GM18511 (cell line): ENCODE results near the gene SLC25A25.

Experiments used
- ATAC-seq: cut with Tn5 transposase; IDR thresholded peaks from one replicate; pipeline ENCODE4 v1.9.1; 2021; ENCODE audit warnings: mild to moderate bottlenecking, moderate library complexity; ENCODE audit not compliant: unreplicated experiment

SLC25A25 gene

DNA sequence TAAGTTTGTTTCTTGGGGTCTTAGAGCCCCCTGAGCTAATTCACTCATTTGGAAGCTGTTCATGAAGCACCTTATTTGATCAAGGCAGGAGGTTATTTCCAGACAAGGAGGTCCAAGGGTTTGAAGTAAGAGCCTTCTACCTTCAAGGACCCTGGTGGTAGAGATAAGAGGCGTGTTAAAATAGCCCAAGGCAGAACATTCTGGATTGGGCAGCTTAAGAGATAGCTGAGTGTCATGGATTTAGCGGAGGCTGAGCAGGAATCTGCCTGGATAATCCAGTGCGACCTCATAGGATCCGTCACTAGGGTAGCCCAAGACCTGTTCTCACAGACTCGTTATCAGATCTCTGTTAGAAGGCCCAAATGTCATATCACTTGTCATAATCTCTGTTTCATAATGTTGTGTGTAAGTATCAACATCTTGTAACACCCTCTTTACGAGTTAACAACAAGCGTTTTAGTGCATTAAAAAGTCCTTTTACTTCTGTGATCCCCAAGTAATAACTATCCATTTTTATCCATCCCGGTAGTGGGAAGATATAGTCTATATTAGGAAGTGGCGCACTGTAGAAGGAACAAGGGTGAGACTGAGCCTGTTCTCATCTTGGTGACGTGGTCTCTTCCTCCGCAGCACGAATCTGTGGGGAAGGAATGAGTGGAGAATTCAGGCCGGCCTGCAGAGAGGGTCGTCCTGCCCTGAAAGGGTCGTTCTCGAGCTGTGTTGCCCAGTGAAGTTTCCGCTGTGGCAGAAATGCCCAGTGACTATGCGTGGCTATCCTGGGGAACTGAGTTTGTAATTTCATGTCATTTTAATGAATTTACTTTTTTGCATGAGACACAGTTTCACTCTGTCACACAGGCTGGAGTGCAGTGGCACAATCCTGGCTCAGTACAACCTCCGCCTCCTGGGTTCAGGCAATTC lies 28.8 kb downstream of the SLC25A25 start:
- ATAC-seq, result no peak

DNA sequence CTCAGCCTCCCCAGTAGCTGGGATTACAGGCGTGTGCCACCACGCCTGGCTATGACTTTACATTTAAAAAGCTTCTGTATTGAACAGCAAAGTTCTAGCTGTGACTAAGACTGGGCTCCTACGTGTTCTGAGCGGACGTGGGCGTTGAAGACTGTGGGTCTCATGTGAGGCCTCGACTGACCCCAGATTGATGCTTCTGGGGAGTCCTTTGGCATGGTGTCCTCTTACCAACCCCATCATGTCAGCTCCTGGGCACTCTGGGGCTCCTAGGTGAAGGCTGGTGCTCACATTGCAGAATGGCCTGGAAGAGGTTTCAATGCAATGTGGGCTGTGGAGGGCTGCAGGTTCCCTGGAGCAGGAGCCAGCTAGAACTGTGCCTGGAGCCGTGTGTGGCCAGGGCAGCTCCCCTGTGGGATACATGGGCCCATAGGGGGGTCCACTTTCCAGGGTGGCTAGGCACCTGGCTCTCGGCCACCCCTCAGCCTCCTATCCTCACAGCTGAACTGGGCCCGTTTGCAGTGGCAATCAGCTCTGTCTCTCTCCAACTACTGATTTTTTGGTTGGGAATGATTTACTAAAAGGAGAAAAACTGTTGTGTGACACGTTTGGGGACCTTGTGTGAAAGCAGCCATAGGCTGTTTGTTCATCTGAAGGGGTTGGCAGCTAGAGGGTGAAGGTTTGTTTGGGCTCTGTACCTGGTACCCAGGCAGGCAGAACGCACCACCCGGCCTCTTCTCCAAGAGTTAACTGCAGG lies 29.7 kb downstream of the SLC25A25 start:
- no peak for ATAC-seq

DNA sequence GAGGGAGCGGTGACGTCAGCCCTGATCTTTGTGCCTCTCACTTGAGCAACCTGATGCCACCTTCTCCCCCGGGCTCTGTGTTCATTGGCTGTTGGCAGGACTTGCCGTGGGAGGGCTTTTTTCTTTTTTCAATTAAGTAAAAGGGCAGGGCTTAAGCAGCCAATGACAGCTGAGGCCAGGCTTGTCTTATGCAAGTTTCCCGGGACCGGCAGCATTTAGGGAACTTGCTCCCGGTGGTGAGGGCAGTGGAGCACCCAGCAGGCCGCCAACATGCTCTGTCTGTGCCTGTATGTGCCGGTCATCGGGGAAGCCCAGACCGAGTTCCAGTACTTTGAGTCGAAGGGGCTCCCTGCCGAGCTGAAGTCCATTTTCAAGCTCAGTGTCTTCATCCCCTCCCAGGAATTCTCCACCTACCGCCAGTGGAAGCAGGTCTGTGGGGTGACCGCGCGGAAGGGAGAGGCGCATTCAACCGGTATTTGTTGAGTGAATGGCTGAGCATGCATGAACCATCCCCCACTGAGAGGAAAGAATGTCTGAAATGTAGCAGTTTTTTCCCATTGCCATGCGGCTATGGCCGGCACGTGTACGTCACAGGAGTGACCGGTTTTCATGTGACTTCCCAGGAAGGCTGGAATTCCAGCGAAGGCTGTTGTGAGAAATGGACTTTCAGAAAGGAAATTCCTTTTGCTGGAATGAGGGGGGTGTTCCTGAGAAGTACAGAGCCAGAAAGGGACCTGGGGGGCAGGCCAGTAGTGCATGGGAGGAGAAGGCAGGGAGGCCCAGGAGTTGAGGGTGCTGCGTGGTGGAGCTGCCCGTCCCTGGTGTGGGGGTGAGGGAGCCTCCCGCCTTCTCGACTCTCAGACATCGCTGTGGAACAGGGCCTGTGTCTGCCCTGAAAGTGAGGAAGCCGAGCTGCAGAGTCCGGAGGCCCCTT lies 30.5 kb downstream of the SLC25A25 start:
- no peak for ATAC-seq

DNA sequence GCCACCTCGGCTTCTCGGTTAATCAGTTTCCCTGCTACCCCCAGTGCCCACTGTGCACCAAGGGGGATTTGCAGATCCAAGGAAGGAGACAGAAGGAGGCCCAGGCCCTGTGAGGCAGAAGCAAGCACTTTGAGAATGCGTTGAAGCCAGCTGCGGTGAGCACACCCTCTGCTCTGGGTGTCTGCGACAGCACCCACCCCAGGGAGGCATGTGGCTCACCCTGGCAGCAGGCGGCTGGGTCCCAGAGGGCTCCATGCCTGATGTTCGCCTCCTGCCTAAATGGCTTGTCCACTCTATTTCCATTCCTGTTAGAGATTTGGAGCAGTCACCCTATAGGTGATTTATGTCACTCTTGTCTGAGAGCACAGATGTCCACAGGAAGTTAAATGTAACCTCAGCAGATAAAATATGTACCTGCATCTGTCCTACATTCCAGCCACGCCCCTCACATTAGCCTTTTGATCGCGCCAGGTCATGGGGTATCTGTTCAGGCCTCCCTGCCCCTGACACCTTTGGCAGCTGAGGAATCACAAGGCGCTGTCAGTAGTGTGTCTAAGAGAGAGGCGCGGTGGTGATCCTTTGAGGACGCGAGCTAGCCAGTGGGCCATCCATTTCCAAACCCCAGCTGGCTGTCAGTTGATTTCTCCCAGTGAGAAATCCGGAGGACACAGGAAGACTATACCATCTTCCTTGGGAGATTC lies 31.3 kb downstream of the SLC25A25 start:
- no peak for ATAC-seq

DNA sequence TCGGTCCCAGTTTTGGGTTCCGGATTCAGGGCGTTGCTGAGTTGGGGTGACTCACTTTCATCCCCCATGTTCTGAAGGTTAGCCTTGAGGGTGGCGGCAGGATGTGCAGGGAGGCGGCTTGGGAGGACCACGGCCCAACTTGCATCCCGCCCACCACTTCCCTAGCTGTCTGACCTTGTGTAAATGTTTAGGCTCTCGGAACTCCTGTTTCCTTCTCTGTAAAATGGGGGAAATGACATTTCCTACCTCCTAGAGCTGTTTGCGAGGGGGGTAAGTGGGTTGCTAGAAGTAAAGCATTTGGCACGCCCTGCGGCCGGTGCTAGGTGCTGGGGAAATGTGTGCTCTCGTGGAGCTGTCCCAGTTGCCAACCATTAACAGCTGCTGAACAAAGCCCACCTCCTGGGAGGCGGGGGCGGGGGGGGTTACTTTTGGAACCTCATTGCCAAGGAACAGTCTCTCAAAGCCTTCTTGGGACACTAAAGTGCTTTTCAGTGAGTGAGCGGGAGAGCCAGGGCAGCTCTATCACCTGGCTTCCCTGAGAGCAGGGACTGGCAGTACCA lies 32.0 kb downstream of the SLC25A25 start:
- no peak for ATAC-seq

DNA sequence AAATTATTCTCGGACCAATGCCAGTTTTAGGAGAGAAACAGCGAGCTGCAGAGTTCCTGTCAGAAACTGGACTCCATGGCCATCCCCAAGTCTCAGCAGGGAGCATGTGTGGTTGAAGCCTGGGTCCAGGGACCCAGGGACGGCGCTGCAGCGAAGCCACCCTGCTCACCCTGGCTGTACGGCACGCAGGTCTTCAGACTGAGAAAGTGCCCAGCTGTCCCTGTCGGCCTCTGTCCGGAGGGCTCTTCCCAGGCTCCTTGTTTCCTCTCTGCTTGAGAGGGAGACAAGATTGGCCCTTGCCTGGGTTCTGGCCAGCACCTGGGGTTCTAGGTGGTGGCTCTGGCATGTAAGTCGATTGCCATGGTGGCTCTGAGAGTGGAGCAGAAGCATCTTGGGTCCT lies 32.5 kb downstream of the SLC25A25 start:
- ATAC-seq, result no peak

DNA sequence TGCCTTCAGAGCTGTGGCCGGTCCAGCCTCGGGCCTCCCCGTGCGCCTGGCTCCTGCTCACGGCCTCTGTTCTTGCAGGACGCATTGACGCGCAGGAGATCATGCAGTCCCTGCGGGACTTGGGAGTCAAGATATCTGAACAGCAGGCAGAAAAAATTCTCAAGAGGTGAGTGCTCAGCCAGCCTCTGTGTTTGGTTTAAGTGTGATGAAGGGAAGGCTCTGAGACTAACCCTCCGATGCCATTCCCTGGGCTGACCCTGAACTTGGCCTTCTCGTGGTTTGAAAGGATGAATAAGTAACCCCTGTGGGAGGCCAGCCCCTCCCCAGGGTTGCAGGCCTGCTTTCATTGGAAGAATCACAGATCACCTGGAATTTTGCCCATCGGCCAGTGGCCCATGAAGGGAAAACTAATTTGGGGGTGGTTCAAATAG lies 33.2 kb downstream of the SLC25A25 start:
- ATAC-seq, result no peak

DNA sequence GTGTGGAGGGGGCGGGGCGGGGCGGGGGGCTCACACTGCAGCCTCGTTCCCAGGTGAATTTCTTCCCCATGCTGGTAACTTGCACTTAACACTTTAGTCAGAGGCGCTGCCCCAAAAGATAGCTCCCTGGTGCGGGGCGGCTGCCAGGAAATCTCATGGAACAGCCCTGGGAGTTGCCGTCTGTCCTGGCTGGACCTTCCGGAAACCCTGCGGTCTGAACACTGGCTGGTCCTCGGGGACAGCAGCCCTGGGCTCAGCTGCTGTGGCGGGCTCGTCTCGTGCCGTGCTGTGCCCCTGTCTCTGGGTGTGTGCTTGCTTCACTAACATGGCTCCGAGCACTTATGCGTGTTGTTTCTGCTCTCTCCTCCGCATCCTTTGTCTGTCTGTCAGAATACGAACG lies 33.7 kb downstream of the SLC25A25 start:
- no peak for ATAC-seq

DNA sequence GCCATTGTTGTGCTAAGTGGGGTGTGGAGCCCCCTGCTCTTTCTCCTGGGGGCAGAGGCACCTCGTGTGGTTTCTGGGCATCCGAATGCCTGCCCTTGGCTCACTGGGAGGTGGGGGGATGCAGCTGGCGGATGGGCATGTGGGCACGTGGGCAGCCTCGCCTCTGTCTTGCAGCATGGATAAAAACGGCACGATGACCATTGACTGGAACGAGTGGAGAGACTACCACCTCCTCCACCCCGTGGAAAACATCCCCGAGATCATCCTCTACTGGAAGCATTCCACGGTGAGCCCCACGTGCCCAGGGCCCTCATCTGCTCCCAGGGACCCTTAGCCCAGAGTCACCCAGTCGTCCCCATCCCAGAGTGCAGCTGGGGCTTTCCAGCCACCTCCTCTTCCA lies 34.2 kb downstream of the SLC25A25 start:
- no peak for ATAC-seq

DNA sequence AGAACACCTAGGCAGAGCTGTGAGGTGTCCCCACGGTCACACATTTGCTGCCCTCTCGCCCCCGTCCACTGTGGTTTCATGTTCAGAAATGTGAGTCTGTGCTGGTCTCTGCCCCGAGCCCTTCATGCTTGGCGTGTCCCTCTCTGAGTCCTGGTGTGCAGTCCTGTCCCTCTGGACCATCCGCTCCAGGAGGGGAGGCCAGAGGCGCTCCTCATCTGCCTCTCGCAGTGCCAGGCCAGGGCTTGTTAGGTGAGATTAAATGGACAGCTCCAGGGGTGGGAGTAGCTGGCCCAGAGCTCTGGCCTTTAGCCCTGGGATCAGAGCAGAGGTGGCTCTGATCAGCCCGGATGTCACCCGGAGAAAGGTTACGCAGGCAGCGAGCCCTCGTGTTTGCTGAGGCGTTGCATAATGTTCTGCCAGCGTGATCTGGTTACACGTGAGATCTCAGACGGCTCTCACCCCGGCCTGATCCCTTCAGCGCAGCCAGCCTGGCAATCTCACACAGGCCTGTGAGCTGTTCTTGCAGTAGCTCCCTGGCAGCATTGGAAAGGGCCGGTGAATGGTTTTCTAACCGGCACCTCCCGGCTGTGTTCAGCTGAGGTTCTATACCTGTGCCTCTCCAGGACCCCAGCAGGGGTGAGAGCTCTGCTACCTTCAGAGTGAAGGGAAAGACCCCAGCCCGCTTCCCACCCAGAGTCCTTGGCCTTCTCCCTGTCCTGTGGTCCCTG lies 35.0 kb downstream of the SLC25A25 start:
- no peak for ATAC-seq

DNA sequence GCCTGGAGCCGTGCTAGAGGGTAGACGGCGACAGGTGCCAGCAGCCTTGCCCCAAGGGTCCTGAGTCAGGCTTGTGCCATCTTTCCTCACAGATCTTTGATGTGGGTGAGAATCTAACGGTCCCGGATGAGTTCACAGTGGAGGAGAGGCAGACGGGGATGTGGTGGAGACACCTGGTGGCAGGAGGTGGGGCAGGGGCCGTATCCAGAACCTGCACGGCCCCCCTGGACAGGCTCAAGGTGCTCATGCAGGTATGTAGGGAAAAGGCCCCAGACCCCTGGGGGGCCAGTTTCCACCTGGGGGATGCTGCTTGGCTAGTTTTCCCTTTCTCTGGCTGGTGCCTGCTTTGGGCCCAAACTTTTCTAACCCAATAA lies 35.5 kb downstream of the SLC25A25 start:
- no peak for ATAC-seq

DNA sequence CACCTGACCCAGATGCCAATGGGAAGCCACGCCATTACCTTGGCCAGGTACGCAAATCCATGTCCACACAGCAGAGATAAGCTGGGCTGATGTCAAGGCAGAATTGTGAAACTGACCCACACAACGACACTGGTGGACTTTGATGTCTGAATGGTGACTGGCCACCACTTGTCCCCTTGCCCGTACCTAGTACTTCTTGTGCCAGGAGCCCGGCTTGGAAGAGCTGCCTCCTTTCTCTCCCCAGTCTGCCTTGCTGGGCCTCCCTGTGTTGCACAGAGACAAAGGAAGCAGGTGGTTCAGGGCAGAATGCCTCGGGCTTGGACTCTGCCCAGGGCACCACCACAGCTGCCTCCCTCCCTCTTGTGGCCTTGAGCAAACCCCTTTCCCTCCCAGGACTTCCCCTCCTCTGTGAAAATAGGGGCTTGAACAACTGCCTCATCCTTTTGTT lies 36.2 kb downstream of the SLC25A25 start:
- ATAC-seq, result no peak

DNA sequence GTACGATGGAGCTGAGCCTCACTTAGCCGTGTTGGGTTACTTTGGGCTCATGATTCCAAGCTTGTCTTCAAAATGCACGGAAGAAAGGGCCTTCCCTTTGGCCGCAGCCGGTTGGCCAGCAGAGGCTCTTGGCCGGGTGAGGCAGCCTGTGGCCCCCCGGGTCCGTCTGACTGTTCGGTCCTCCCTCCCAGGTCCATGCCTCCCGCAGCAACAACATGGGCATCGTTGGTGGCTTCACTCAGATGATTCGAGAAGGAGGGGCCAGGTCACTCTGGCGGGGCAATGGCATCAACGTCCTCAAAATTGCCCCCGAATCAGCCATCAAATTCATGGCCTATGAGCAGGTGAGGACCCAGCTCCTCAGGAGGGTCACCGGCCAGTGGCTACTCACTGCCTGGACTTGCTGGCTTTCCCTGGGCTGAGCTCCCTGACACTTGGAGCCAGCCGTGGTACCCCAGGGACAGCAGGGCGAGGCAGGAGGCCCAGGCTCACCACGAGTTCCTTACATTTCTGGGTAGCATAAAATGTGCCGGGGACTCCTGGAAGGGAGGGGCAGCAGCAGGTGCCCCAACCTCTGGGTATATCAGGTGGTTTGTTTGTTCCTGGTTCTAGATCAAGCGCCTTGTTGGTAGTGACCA lies 37.6 kb downstream of the SLC25A25 start:
- no peak for ATAC-seq

DNA sequence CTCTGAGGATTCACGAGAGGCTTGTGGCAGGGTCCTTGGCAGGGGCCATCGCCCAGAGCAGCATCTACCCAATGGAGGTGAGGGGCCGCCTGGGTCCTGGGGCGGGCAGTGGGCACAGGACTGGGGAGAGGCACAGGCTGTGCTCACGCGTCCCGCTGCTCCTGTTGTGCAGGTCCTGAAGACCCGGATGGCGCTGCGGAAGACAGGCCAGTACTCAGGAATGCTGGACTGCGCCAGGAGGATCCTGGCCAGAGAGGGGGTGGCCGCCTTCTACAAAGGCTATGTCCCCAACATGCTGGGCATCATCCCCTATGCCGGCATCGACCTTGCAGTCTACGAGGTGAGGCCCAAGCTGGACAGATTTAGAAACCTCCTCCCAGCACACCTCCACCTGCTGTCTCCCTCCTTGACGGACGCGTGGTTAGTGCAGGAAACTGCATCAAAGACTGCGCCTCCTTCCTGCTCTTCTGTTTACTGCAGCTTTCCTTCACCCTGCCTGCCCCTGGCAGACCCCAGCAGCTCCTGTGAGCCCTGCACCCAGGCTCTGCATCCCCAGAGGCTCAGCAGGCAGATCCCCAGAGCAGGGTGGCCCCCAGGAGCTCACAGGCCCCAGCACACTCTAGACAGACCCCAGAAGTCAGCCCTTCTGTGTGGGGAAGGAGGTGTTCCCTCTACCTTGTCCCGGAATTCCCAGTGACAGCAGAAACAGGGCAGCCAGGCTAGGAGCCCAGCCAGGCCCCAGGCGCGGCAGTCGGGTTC lies 38.3 kb downstream of the SLC25A25 start:
- ATAC-seq, result no peak

DNA sequence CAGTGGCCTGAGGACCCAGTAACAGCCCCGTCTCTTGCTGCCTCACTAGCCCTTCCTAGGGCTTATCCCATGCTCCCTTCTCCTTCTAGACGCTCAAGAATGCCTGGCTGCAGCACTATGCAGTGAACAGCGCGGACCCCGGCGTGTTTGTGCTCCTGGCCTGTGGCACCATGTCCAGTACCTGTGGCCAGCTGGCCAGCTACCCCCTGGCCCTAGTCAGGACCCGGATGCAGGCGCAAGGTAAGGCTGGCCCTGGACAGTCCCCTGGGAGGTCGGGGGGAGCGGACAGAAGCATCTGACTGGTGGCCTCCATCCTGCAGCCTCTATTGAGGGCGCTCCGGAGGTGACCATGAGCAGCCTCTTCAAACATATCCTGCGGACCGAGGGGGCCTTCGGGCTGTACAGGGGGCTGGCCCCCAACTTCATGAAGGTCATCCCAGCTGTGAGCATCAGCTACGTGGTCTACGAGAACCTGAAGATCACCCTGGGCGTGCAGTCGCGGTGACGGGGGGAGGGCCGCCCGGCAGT lies 39.0 kb downstream of the SLC25A25 start:
- ATAC-seq, result no peak

DNA sequence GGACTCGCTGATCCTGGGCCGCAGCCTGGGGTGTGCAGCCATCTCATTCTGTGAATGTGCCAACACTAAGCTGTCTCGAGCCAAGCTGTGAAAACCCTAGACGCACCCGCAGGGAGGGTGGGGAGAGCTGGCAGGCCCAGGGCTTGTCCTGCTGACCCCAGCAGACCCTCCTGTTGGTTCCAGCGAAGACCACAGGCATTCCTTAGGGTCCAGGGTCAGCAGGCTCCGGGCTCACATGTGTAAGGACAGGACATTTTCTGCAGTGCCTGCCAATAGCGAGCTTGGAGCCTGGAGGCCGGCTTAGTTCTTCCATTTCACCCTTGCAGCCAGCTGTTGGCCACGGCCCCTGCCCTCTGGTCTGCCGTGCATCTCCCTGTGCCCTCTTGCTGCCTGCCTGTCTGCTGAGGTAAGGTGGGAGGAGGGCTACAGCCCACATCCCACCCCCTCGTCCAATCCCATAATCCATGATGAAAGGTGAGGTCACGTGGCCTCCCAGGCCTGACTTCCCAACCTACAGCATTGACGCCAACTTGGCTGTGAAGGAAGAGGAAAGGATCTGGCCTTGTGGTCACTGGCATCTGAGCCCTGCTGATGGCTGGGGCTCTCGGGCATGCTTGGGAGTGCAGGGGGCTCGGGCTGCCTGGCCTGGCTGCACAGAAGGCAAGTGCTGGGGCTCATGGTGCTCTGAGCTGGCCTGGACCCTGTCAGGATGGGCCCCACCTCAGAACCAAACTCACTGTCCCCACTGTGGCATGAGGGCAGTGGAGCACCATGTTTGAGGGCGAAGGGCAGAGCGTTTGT lies 39.6 kb downstream of the SLC25A25 start:
- no peak for ATAC-seq
